ENCODE results near the gene BCAS4.

Gene BCAS4

GRCh38 chr20:50854506-50855249, 59.8 kb downstream of the BCAS4 start:
- no peak for DNase-seq (ENCODE audit: low read depth)
- H3K4me3 ChIP-seq (ENCODE audit: low read depth, low read length): no peak overlapping the region

GRCh38 chr20:50855498-50856474, 60.9 kb downstream of the BCAS4 start:
- TF ChIP-seq MAX (IDR thresholded peaks at IDR 0.05; ENCODE audit: low read depth, low read length): no peak
- no peak for TF ChIP-seq CTCF (IDR thresholded peaks at IDR 0.05; ENCODE audit: low read depth, low read length)
- TF ChIP-seq POLR2A (IDR thresholded peaks at IDR 0.05; ENCODE audit: extremely low read depth, insufficient read length): no peak
- TF ChIP-seq MYC (IDR thresholded peaks at IDR 0.05; ENCODE audit: low read depth, low read length): no peak
- no peak for DNase-seq (ENCODE audit: low read depth)
- H3K4me3 ChIP-seq (ENCODE audit: low read depth, low read length): no peak overlapping the region

More at GRCh38 chr20:50854506-50855249, 59.8 kb downstream of the BCAS4 start:
- no peak for TF ChIP-seq MAX (IDR thresholded peaks at IDR 0.05; ENCODE audit: low read depth, low read length)

- no peak overlapping the region for H3K4me3 ChIP-seq (ENCODE audit: low read depth, low read length)
- no peak for DNase-seq (ENCODE audit: low read depth)
Measured at GRCh38 chr20:50856475-50857041, 61.7 kb downstream of the BCAS4 start.

GRCh38 chr20:50857348-50857747, 62.5 kb downstream of the BCAS4 start:
- DNase-seq (ENCODE audit: low read depth): no peak
- TF ChIP-seq MYC (IDR thresholded peaks at IDR 0.05; ENCODE audit: low read depth, low read length): no peak
- TF ChIP-seq POLR2A (IDR thresholded peaks at IDR 0.05; ENCODE audit: extremely low read depth, insufficient read length): no peak
- TF ChIP-seq CTCF (IDR thresholded peaks at IDR 0.05; ENCODE audit: low read depth, low read length): no peak
- TF ChIP-seq MAX (IDR thresholded peaks at IDR 0.05; ENCODE audit: low read depth, low read length): no peak
- H3K4me3 ChIP-seq (ENCODE audit: low read depth, low read length): no peak overlapping the region

More at GRCh38 chr20:50856475-50857041, 61.7 kb downstream of the BCAS4 start:
- no peak for TF ChIP-seq MAX (IDR thresholded peaks at IDR 0.05; ENCODE audit: low read depth, low read length)
- no peak for TF ChIP-seq CTCF (IDR thresholded peaks at IDR 0.05; ENCODE audit: low read depth, low read length)
- no peak for TF ChIP-seq MYC (IDR thresholded peaks at IDR 0.05; ENCODE audit: low read depth, low read length)
- TF ChIP-seq POLR2A (IDR thresholded peaks at IDR 0.05; ENCODE audit: extremely low read depth, insufficient read length): no peak

GRCh38 chr20:50858525-50858924, 63.7 kb downstream of the BCAS4 start:
- TF ChIP-seq POLR2A (IDR thresholded peaks at IDR 0.05; ENCODE audit: extremely low read depth, insufficient read length) (no peak), CTCF (IDR thresholded peaks at IDR 0.05; ENCODE audit: low read depth, low read length) (no peak), MAX (IDR thresholded peaks at IDR 0.05; ENCODE audit: low read depth, low read length) (no peak), MYC (IDR thresholded peaks at IDR 0.05; ENCODE audit: low read depth, low read length) (no peak)
- no peak overlapping the region for H3K4me3 ChIP-seq (ENCODE audit: low read depth, low read length)
- no peak for DNase-seq (ENCODE audit: low read depth)
